Spleen (tissue), 11 donors: Measurements from ENCODE around the gene APOBEC4. TPM values are rescaled to one million over a fixed set of nuclear protein-coding genes. Genes with fewer than 3 reads are reported as not detected.

Source experiments
- DNase-seq: peaks from one replicate; pipeline ENCODE4 v3.0.0-alpha.2; 2020
- H3K27ac ChIP-seq, 8 donors: fragments of 200-600 bp; sonication (generic) in 7 of 8; 1 replicate in 4 of 8; 2 replicates in 4 of 8; pipeline versions ENCODE4 v1.5.0 to v1.8.0; 2016 to 2021; ENCODE audit warnings: inconsistent platforms in 4 of 8, mild to moderate bottlenecking in 4 of 8, moderate library complexity in 1 of 8
- H3K27me3 ChIP-seq, 7 donors: fragments of 200-600 bp; sonication (generic) in 6 of 7; replicated peaks in 1 of 7; 1 replicate in 4 of 7; 2 replicates in 3 of 7; pipeline versions ENCODE4 v1.5.0 to v1.8.0; 2016 to 2021; ENCODE audit warnings: inconsistent platforms in 3 of 7, mild to moderate bottlenecking in 1 of 7
- H3K36me3 ChIP-seq, 6 donors: fragments of 200-600 bp; sonication (generic) in 5 of 6; 1 replicate in 4 of 6; 2 replicates in 2 of 6; pipeline versions ENCODE4 v1.5.0 to v1.8.0; 2016 to 2021; ENCODE audit warnings: inconsistent platforms in 2 of 6
- H3K4me1 ChIP-seq, 6 donors: fragments of 200-600 bp; sonication (generic) in 5 of 6; 1 replicate in 3 of 6; 2 replicates in 3 of 6; pipeline versions ENCODE4 v1.5.0 to v1.8.0; 2016 to 2021; ENCODE audit warnings: inconsistent platforms in 3 of 6
- H3K4me3 ChIP-seq, 8 donors: fragments of 200-600 bp; sonication (generic) in 7 of 8; 1 replicate in 4 of 8; 2 replicates in 4 of 8; pipeline versions ENCODE4 v1.5.0 to v1.8.0; 2016 to 2021; ENCODE audit warnings: inconsistent platforms in 4 of 8, mild to moderate bottlenecking in 4 of 8, moderate library complexity in 2 of 8
- H3K9me3 ChIP-seq, 8 donors: fragments of 200-600 bp; sonication (generic) in 7 of 8; 1 replicate in 4 of 8; 2 replicates in 4 of 8; pipeline versions ENCODE4 v1.5.0 to v1.8.0; 2016 to 2021; ENCODE audit warnings: inconsistent platforms in 4 of 8
- POLR2A ChIP-seq, 3 donors: fragments of 450-650 bp; IDR thresholded peaks; one replicate each; pipeline ENCODE4 v1.5.1; 2017; ENCODE audit warnings: antibody characterized with exemption in 3 of 3, mild to moderate bottlenecking in 1 of 3
- POLR2AphosphoS5 ChIP-seq, 3 donors: sonication (generic); formaldehyde crosslinking; IDR thresholded peaks; one replicate each; pipeline ENCODE4 v1.5.1; 2017; ENCODE audit warnings: antibody characterized with exemption in 3 of 3
- WGBS, 5 donors: extraction: QIAGEN DNeasy Blood & Tissue Kit in 3 of 5; methylation state at CpG; one replicate each; pipeline versions ENCODE4 v1.1.5 to v1.1.7; 2013 to 2018; 5-methylcytosine and 5-hydroxymethylcytosine counted together
- intact Hi-C: fragments of 100-400 bp; cut with DNase I; formaldehyde crosslinking; loops from one replicate; pipeline ENCODE4 v1.15.0; 2023; ENCODE audit warnings: low total_unique reads
- polyA plus RNA-seq, 3 donors: library from polyadenylated mRNA; stranded (reverse); fragments of 200-250 nt; gene quantifications; one replicate each; pipeline ENCODE4 v1.2.1, GENCODE V29; 2013
- total RNA-seq, 7 donors: library from RNA; depleted of rRNA in 3 of 7; stranded (reverse); fragments of >200 nt in 3 of 7; fragmentation: NEBNext Ultra II Directional in 4 of 7; extraction: Animal tissue kit (Norgen Biotek cat#: 25700) in 4 of 7; gene quantifications; one replicate each; pipeline versions ENCODE4 v1.1.0 to v1.2.1, GENCODE V29; 2016 to 2021
- TF ChIP-seq, protein P1 (sequence below), 11 experiments: fragments of 200-600 bp in 7 of 11; fragments of 450-650 bp in 4 of 11; sonication (generic) in 4 of 11; IDR thresholded peaks in 8 of 11; conservative IDR thresholded peaks in 3 of 11; 1 replicate in 7 of 11; 2 replicates in 4 of 11; pipeline versions ENCODE4 v1.4.0 to v1.8.0; 2016 to 2021; ENCODE audit warnings: antibody characterized with exemption in 11 of 11, inconsistent platforms in 4 of 11, mild to moderate bottlenecking in 1 of 11
- donor health status: healthy with polysubstance abuse.
- donor health status: DM: no; HTN: no; CAD: no; lungs with moderate emphysema.
- donor health status: DM: no; HTN: no; CAD: no.
- donor health status: Bipolar disorder and iron deficiency.
- donor health status: healthy.
- donor health status: DM: no; HTN: no; CAD: no.
- donor health status: DM: yes; HTN: yes; CAD: no.

APOBEC4 gene
- total and polyA plus RNA-seq, 10 donors = not detected

GRCh38 chr1:183674886-183675285, 21.8 kb upstream of the APOBEC4 start:
- 87 to 98% (median 90%) methylated on average over 2 of the region's 2 CpGs for WGBS, 5 donors
- H3K36me3 ChIP-seq = no peaks in the 10 kb centered on the region
- no peak overlapping the region for H3K27ac ChIP-seq
- TF ChIP-seq, protein P1, sequence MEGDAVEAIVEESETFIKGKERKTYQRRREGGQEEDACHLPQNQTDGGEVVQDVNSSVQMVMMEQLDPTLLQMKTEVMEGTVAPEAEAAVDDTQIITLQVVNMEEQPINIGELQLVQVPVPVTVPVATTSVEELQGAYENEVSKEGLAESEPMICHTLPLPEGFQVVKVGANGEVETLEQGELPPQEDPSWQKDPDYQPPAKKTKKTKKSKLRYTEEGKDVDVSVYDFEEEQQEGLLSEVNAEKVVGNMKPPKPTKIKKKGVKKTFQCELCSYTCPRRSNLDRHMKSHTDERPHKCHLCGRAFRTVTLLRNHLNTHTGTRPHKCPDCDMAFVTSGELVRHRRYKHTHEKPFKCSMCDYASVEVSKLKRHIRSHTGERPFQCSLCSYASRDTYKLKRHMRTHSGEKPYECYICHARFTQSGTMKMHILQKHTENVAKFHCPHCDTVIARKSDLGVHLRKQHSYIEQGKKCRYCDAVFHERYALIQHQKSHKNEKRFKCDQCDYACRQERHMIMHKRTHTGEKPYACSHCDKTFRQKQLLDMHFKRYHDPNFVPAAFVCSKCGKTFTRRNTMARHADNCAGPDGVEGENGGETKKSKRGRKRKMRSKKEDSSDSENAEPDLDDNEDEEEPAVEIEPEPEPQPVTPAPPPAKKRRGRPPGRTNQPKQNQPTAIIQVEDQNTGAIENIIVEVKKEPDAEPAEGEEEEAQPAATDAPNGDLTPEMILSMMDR (IDR thresholded peaks at IDR 0.05 in 8 of 11, conservative IDR thresholded peaks at IDR 0.05 in 3 of 11) = no peak
- TF ChIP-seq POLR2AphosphoS5 (IDR thresholded peaks at IDR 0.05) (no peak), POLR2A (IDR thresholded peaks at IDR 0.05) (no peak)
- DNase-seq = no peak
- no peaks in the 10 kb centered on the region for H3K4me1 ChIP-seq
- intact Hi-C loops = no loop called here
- H3K4me3 ChIP-seq = no peak overlapping the region
- H3K9me3 ChIP-seq = peaks cover 0 to 18% (median 10%) of the 10 kb centered on the region in 8 donors
- no peaks in the 10 kb centered on the region for H3K27me3 ChIP-seq

- TF ChIP-seq, protein P1 (IDR thresholded peaks at IDR 0.05 in 8 of 11, conservative IDR thresholded peaks at IDR 0.05 in 3 of 11) = no peak
- no peak for TF ChIP-seq POLR2AphosphoS5 (IDR thresholded peaks at IDR 0.05)
- no peak for TF ChIP-seq POLR2A (IDR thresholded peaks at IDR 0.05)
- intact Hi-C loops = no loop called here
- Histone ChIP-seq H3K9me3 (peaks cover 0 to 14% (median 9%) of the 10 kb centered on the region in 8 donors), H3K4me3 (no peak overlapping the region), H3K4me1 (no peaks in the 10 kb centered on the region), H3K27me3 (no peaks in the 10 kb centered on the region), H3K36me3 (no peaks in the 10 kb centered on the region), H3K27ac (no peak overlapping the region)
- no peak for DNase-seq
- 86 to 92% (median 86%) methylated on average over 1 of the region's 1 CpG for WGBS, 5 donors
Observed at GRCh38 chr1:183674339-183674738, 21.2 kb upstream of the APOBEC4 start.

DNA sequence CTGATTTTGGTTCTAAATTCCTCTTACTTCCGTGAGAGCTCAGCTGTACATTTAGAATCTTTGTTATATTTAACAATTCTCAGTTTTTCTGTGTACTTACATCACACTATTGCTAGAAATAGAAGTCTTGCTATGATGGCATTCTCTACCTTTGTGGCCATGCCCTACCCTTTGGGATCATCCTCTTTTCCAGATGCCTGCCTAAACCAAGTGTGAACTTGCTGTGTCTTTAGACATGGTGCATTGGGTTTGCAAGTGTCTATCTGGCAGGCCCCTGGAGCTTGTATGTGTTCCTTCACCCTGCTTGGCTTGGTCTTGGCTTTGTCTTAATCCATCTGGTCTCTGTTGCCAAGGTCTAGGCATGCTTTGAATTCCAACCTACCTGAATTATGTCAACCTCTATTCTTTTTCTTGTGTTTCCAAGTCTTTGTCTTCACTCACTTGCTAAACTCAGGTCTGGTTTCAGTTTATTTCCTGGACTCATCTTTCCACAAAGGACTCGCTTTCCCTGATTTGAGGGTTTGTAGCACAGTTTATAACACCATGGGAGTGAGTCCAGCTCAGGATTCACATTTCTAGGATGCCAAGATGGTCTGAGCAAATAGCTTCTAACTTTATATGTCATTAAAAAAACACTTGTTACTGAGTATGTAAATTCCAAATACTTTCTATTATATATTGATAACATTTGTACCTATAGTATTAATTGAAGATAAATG, 20.6 kb upstream of the APOBEC4 start:
- Histone ChIP-seq H3K27ac (no peak overlapping the region), H3K36me3 (no peaks in the 10 kb centered on the region), H3K9me3 (peaks cover 0 to 12% (median 8%) of the 10 kb centered on the region in 8 donors), H3K4me1 (no peaks in the 10 kb centered on the region), H3K4me3 (no peak overlapping the region), H3K27me3 (no peaks in the 10 kb centered on the region)
- no peak for TF ChIP-seq POLR2A (IDR thresholded peaks at IDR 0.05)
- TF ChIP-seq POLR2AphosphoS5 (IDR thresholded peaks at IDR 0.05) = no peak
- TF ChIP-seq, protein P1 (IDR thresholded peaks at IDR 0.05 in 8 of 11, conservative IDR thresholded peaks at IDR 0.05 in 3 of 11) = no peak
- intact Hi-C loops = no loop called here
- WGBS, 5 donors = 79 to 95% (median 91%) methylated on average over 2 of the region's 2 CpGs
- DNase-seq = no peak

- no peak for DNase-seq
- no peaks in the 10 kb centered on the region for H3K36me3 ChIP-seq
- H3K9me3 ChIP-seq = peaks cover 0 to 12% (median 8%) of the 10 kb centered on the region in 8 donors
- no peak overlapping the region for H3K4me3 ChIP-seq
- H3K27me3 ChIP-seq = no peaks in the 10 kb centered on the region
- no peak overlapping the region for H3K27ac ChIP-seq
- intact Hi-C loops = no loop called here
- WGBS, 5 donors = 92 to 100% (median 100%) methylated on average over 1 of the region's 1 CpG
- no peaks in the 10 kb centered on the region for H3K4me1 ChIP-seq
- TF ChIP-seq, protein P1 (IDR thresholded peaks at IDR 0.05 in 8 of 11, conservative IDR thresholded peaks at IDR 0.05 in 3 of 11) = no peak
Observed at GRCh38 chr1:183670169-183670568, 17.1 kb upstream of the APOBEC4 start.
